Neutrophil (primary cell): ENCODE measurements around the gene RAB44.

Source experiments
- H3K27ac ChIP-seq: fragments of 200-600 bp; sonication (generic); 2 replicates; pipeline ENCODE4 v1.5.1; 2016; ENCODE audit warnings: mild to moderate bottlenecking, moderate library complexity
- H3K27me3 ChIP-seq: fragments of 200-600 bp; sonication (generic); 2 replicates; pipeline ENCODE4 v1.6.0; 2016; ENCODE audit warnings: mild to moderate bottlenecking
- H3K36me3 ChIP-seq: fragments of 200-600 bp; sonication (generic); 2 replicates; pipeline ENCODE4 v1.5.1; 2017
- H3K4me1 ChIP-seq, 2 experiments: fragments of 200-600 bp in 1 of 2; sonication (generic) in 1 of 2; 1 replicate in 1 of 2; 2 replicates in 1 of 2; pipeline versions ENCODE4 v1.5.1 to v1.6.1; 2013 to 2016; ENCODE audit warnings: low read depth in 1 of 2, low read length in 1 of 2, mild to moderate bottlenecking in 1 of 2, moderate library complexity in 1 of 2; ENCODE audit not compliant: control insufficient read depth in 1 of 2, insufficient read depth in 1 of 2
- H3K4me3 ChIP-seq, 2 experiments: fragments of 200-600 bp in 1 of 2; sonication (generic) in 1 of 2; 1 replicate in 1 of 2; 2 replicates in 1 of 2; pipeline ENCODE4 v1.5.1; 2013 to 2016; ENCODE audit warnings: low read depth in 1 of 2, low read length in 1 of 2, mild to moderate bottlenecking in 1 of 2, moderate library complexity in 1 of 2
- H3K9me3 ChIP-seq: fragments of 200-600 bp; sonication (generic); 2 replicates; pipeline ENCODE4 v1.5.1; 2016
- CTCF ChIP-seq: fragments of 200-600 bp; sonication (generic); IDR thresholded peaks from 2 replicates; pipeline ENCODE4 v1.5.1; 2016; ENCODE audit warnings: antibody characterized with exemption

The RAB44 gene

GRCh38 chr6:36677753-36678487, 19.7 kb upstream of the RAB44 start:
- no peak overlapping the region for H3K27ac ChIP-seq
- H3K4me3 ChIP-seq, result peak overlapping the region; percentile 67 to 75
- H3K4me1 ChIP-seq, result peaks cover 37% of the 10 kb centered on the region in 2 experiments
- no peaks in the 10 kb centered on the region for H3K9me3 ChIP-seq
- no peak for TF ChIP-seq CTCF
- peaks cover 68% of the 10 kb centered on the region for H3K27me3 ChIP-seq
- H3K36me3 ChIP-seq, result no peaks in the 10 kb centered on the region

GRCh38 chr6:36678488-36679042, 19.1 kb upstream of the RAB44 start, which contains the start of gene CDKN1A:
CDKN1A (plus strand) TSS chr6:36678714; CDS start chr6:36684102, 5,388 bp downstream.
- H3K4me1 ChIP-seq, result peaks cover 44% of the 10 kb centered on the region in 2 experiments

GRCh38 chr6:36679043-36679833, 18.4 kb upstream of the RAB44 start:
- Histone ChIP-seq H3K4me1 (peaks cover 46 to 47% of the 10 kb centered on the region in 2 experiments), H3K36me3 (no peaks in the 10 kb centered on the region), H3K4me3 (peak overlapping the region; percentile 67 to 75), H3K27ac (no peak overlapping the region), H3K9me3 (no peaks in the 10 kb centered on the region), H3K27me3 (peaks cover 63% of the 10 kb centered on the region)
- no peak for TF ChIP-seq CTCF

More at GRCh38 chr6:36678488-36679042, 19.1 kb upstream of the RAB44 start, which contains the start of gene CDKN1A:
- peak; percentile 20 for TF ChIP-seq CTCF
- peak within 1 kb of the TSS; percentile 67 to 75 for H3K4me3 ChIP-seq
- peaks cover 68% of the 10 kb centered on the region for H3K27me3 ChIP-seq
- no peaks in the 10 kb centered on the region for H3K36me3 ChIP-seq
- no peak within 1 kb of the TSS for H3K27ac ChIP-seq
- H3K9me3 ChIP-seq, result no peaks in the 10 kb centered on the region

GRCh38 chr6:36682328-36683144, 15.1 kb upstream of the RAB44 start:
- Histone ChIP-seq H3K27ac (peak overlapping the region; percentile 53), H3K4me3 (no peak overlapping the region), H3K4me1 (peaks cover 58 to 62% of the 10 kb centered on the region in 2 experiments), H3K27me3 (peaks cover 30% of the 10 kb centered on the region), H3K36me3 (no peaks in the 10 kb centered on the region), H3K9me3 (no peaks in the 10 kb centered on the region)
- peak; percentile 13 for TF ChIP-seq CTCF

GRCh38 chr6:36683145-36683655, 14.4 kb upstream of the RAB44 start:
- no peak overlapping the region for H3K4me3 ChIP-seq
- peak overlapping the region; percentile 53 for H3K27ac ChIP-seq
- TF ChIP-seq CTCF, result no peak
- peaks cover 23% of the 10 kb centered on the region for H3K27me3 ChIP-seq
- H3K36me3 ChIP-seq, result no peaks in the 10 kb centered on the region
- peaks cover 56 to 59% of the 10 kb centered on the region in 2 experiments for H3K4me1 ChIP-seq
- no peaks in the 10 kb centered on the region for H3K9me3 ChIP-seq
